GM23338 (cell line): Measurements from ENCODE around the gene PRAC2. TPM values are rescaled to one million over a fixed set of nuclear protein-coding genes. Genes with fewer than 3 reads are reported as not detected.

Experiments used
- ATAC-seq: fragments of 200-7000 bp; cut with Tn5 transposase; 3 replicates; pipeline ENCODE4 v1.9.1; 2020
- DNase-seq: peaks from one replicate; pipeline ENCODE4 v3.0.0-alpha.2; 2015; ENCODE audit warnings: low spot score
- H2AFZ ChIP-seq: fragments of 200-600 bp; sonication (generic); 2 replicates; pipeline ENCODE4 v1.8.0; 2016; ENCODE audit warnings: antibody characterized with exemption, mild to moderate bottlenecking, moderate library complexity
- H3F3A ChIP-seq: fragments of 200-600 bp; sonication (generic); replicated peaks from 2 replicates; pipeline ENCODE4 v1.8.0; 2017; ENCODE audit warnings: antibody characterized with exemption, mixed run types, low read depth
- H3K27ac ChIP-seq: fragments of 200-600 bp; sonication (generic); 2 replicates; pipeline ENCODE4 v1.6.1; 2016; ENCODE audit warnings: low read depth
- H3K27me3 ChIP-seq: fragments of 200-600 bp; sonication (generic); 2 replicates; pipeline ENCODE4 v1.8.0; 2016; ENCODE audit warnings: mild to moderate bottlenecking, mixed run types, moderate library complexity; ENCODE audit not compliant: insufficient read depth
- H3K36me3 ChIP-seq: fragments of 200-600 bp; sonication (generic); 2 replicates; pipeline ENCODE4 v1.8.0; 2016; ENCODE audit warnings: mild to moderate bottlenecking; ENCODE audit not compliant: insufficient read depth
- H3K4me1 ChIP-seq: fragments of 200-600 bp; sonication (generic); 2 replicates; pipeline ENCODE4 v1.8.0; 2016; ENCODE audit warnings: mild to moderate bottlenecking, moderate library complexity; ENCODE audit not compliant: insufficient read depth
- H3K4me2 ChIP-seq: fragments of 200-600 bp; sonication (generic); 2 replicates; pipeline ENCODE4 v1.7.1; 2017; ENCODE audit warnings: mixed run types
- H3K4me3 ChIP-seq: fragments of 200-600 bp; sonication (generic); 2 replicates; pipeline ENCODE4 v1.6.1; 2016; ENCODE audit warnings: mixed run types
- H3K79me2 ChIP-seq: fragments of 200-600 bp; sonication (generic); replicated peaks from 2 replicates; pipeline ENCODE4 v1.8.0; 2017; ENCODE audit warnings: mild to moderate bottlenecking; ENCODE audit not compliant: insufficient read depth
- H3K9me2 ChIP-seq: fragments of 200-600 bp; sonication (generic); 2 replicates; pipeline ENCODE4 v1.8.0; 2017; ENCODE audit not compliant: insufficient read depth
- H4K20me1 ChIP-seq: fragments of 200-600 bp; sonication (generic); replicated peaks from 2 replicates; pipeline ENCODE4 v1.8.0; 2017; ENCODE audit warnings: mild to moderate bottlenecking; ENCODE audit not compliant: insufficient read depth
- H3K27ac Mint-ChIP-seq: 2 replicates; pipeline ENCODE4 v1.8.0; 2020; ENCODE audit warnings: inconsistent platforms, mild to moderate bottlenecking, moderate library complexity, mixed read lengths
- H3K27me3 Mint-ChIP-seq: 3 replicates; pipeline ENCODE4 v1.8.0; 2022; ENCODE audit warnings: low read depth, mild to moderate bottlenecking, moderate library complexity, mixed read lengths, inconsistent platforms; ENCODE audit not compliant: insufficient read depth, poor library complexity
- H3K36me3 Mint-ChIP-seq: 3 replicates; pipeline ENCODE4 v1.8.0; 2021; ENCODE audit warnings: low read depth, mild to moderate bottlenecking, inconsistent platforms, moderate library complexity, mixed read lengths
- H3K4me1 Mint-ChIP-seq: 3 replicates; pipeline ENCODE4 v1.8.0; 2020; ENCODE audit warnings: mild to moderate bottlenecking, inconsistent platforms, mixed read lengths
- H3K4me3 Mint-ChIP-seq: 3 replicates; pipeline ENCODE4 v1.8.0; 2021; ENCODE audit warnings: moderate library complexity, mild to moderate bottlenecking, inconsistent platforms, mixed read lengths
- H3K9me3 Mint-ChIP-seq: 3 replicates; pipeline ENCODE4 v1.8.0; 2020; ENCODE audit warnings: moderate library complexity, mild to moderate bottlenecking, inconsistent platforms, mixed read lengths
- CREB1 ChIP-seq: fragments of 250-450 bp; sonication (Bioruptor Pico); IDR thresholded peaks from 2 replicates; pipeline ENCODE4 v1.5.0; 2020; ENCODE audit warnings: low read depth, mild to moderate bottlenecking, moderate library complexity
- EZH2phosphoT487 ChIP-seq: fragments of 200-600 bp; sonication (generic); IDR thresholded peaks from one replicate; pipeline ENCODE4 v1.8.1; 2018; ENCODE audit warnings: antibody characterized with exemption; ENCODE audit not compliant: unreplicated experiment
- NANOG ChIP-seq: IDR thresholded peaks from 2 replicates; pipeline ENCODE4 v1.6.1; 2016; ENCODE audit warnings: antibody characterized with exemption, borderline replicate concordance
- REST ChIP-seq: IDR thresholded peaks from one replicate; pipeline ENCODE4 v1.6.1; 2018; ENCODE audit warnings: antibody characterized with exemption; ENCODE audit not compliant: unreplicated experiment
- STAT1 ChIP-seq: IDR thresholded peaks from one replicate; pipeline ENCODE4 v1.6.1; 2016; ENCODE audit warnings: antibody characterized with exemption; ENCODE audit not compliant: unreplicated experiment
- ZNF114 ChIP-seq: fragments of 250-450 bp; sonication (Bioruptor Pico); IDR thresholded peaks from 2 replicates; pipeline ENCODE4 v1.5.0; 2020; ENCODE audit warnings: mild to moderate bottlenecking, moderate library complexity
- ZNF331 ChIP-seq: fragments of 250-450 bp; sonication (Bioruptor Pico); IDR thresholded peaks from 2 replicates; pipeline ENCODE4 v1.5.0; 2020; ENCODE audit warnings: low read depth, mild to moderate bottlenecking, moderate library complexity
- polyA plus RNA-seq: library from polyadenylated mRNA; unstranded; fragments of >200 nt; fragmentation: Nextera tagmentation; extraction: Ambion mirVana; gene quantifications from 2 replicates; pipeline ENCODE4 v1.2.1, GENCODE V29; 2016
- total RNA-seq: library from RNA; depleted of rRNA; stranded (reverse); fragments of >200 nt; shearing (Covaris generic); gene quantifications from 2 replicates; pipeline ENCODE4 v1.2.3, GENCODE V29; 2014
- TF ChIP-seq, protein P1 (sequence below), 2 experiments: fragments of 200-600 bp in 1 of 2; sonication (generic) in 1 of 2; conservative IDR thresholded peaks; 2 replicates each; pipeline versions ENCODE4 v1.5.1 to v1.6.1; 2016 to 2017; ENCODE audit warnings: antibody characterized with exemption in 2 of 2, low read depth in 2 of 2, mild to moderate bottlenecking in 2 of 2, moderate library complexity in 1 of 2
- TF ChIP-seq, protein P2 (sequence below): IDR thresholded peaks from 2 replicates; pipeline ENCODE4 v1.6.1; 2016; ENCODE audit warnings: antibody characterized with exemption

The PRAC2 gene
- total and polyA plus RNA-seq, 2 experiments from 2014 or later: not detected

GRCh38 chr17:48761114-48761513 lies 38.1 kb downstream of the PRAC2 start (continued):
- TF ChIP-seq, protein P1, sequence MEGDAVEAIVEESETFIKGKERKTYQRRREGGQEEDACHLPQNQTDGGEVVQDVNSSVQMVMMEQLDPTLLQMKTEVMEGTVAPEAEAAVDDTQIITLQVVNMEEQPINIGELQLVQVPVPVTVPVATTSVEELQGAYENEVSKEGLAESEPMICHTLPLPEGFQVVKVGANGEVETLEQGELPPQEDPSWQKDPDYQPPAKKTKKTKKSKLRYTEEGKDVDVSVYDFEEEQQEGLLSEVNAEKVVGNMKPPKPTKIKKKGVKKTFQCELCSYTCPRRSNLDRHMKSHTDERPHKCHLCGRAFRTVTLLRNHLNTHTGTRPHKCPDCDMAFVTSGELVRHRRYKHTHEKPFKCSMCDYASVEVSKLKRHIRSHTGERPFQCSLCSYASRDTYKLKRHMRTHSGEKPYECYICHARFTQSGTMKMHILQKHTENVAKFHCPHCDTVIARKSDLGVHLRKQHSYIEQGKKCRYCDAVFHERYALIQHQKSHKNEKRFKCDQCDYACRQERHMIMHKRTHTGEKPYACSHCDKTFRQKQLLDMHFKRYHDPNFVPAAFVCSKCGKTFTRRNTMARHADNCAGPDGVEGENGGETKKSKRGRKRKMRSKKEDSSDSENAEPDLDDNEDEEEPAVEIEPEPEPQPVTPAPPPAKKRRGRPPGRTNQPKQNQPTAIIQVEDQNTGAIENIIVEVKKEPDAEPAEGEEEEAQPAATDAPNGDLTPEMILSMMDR (conservative IDR thresholded peaks at IDR 0.05; ENCODE audit: low read depth in 2 of 2): no peak
- TF ChIP-seq ZNF114 (CRISPR knock-in tag): no peak
- TF ChIP-seq ZNF331: no peak

- Mint-ChIP-seq H3K27me3 (no peaks in the 10 kb centered on the region), H3K27ac (no peak overlapping the region), H3K36me3 (no peaks in the 10 kb centered on the region), H3K4me3 (no peak overlapping the region), H3K9me3 (no peaks in the 10 kb centered on the region), H3K4me1 (no peaks in the 10 kb centered on the region)
- Histone ChIP-seq H3K27me3 (peaks cover 36% of the 10 kb centered on the region), H2AFZ (no peak overlapping the region), H3K4me2 (no peak overlapping the region), H3F3A (no peaks in the 10 kb centered on the region), H4K20me1 (no peaks in the 10 kb centered on the region; the same call in 1 of the 2 replicates), H3K9me2 (no peaks in the 10 kb centered on the region), H3K27ac (no peak overlapping the region), H3K36me3 (no peaks in the 10 kb centered on the region), H3K79me2 (no peaks in the 10 kb centered on the region), H3K4me3 (no peak overlapping the region), H3K4me1 (no peaks in the 10 kb centered on the region)
- ATAC-seq (peak; percentile 72), DNase-seq (peak; percentile 34)
- TF ChIP-seq ZNF114 (CRISPR knock-in tag) (no peak), NANOG (no peak), STAT1 (no peak), REST (no peak), EZH2phosphoT487 (no peak), CREB1 (no peak)
- TF ChIP-seq, protein P2, sequence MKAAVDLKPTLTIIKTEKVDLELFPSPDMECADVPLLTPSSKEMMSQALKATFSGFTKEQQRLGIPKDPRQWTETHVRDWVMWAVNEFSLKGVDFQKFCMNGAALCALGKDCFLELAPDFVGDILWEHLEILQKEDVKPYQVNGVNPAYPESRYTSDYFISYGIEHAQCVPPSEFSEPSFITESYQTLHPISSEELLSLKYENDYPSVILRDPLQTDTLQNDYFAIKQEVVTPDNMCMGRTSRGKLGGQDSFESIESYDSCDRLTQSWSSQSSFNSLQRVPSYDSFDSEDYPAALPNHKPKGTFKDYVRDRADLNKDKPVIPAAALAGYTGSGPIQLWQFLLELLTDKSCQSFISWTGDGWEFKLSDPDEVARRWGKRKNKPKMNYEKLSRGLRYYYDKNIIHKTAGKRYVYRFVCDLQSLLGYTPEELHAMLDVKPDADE: no peak
- TF ChIP-seq, protein P1 (conservative IDR thresholded peaks at IDR 0.05; ENCODE audit: low read depth in 2 of 2): 0 out of 4 replicates have a peak, but pooled peaks of 1 of the 2 experiments have one; percentile 11
These were observed 44.3 kb downstream of the PRAC2 start for GRCh38 chr17:48767263-48767774.
